T-cell (primary cell): Measurements from ENCODE around the gene STK39. TPM values are rescaled to one million over a fixed set of nuclear protein-coding genes. Genes with fewer than 3 reads are reported as not detected.

Source experiments
- ATAC-seq, 4 experiments: fragments of 200-7000 bp in 3 of 4; fragments of 150-1000 bp in 1 of 4; cut with Tn5 transposase; replicated peaks in 1 of 4; 1 replicate in 3 of 4; 2 replicates in 1 of 4; pipeline ENCODE4 v1.10.0; 2021; ENCODE audit warnings: moderate library complexity in 3 of 4, mild to moderate bottlenecking in 2 of 4, moderate number of reproducible peaks in 1 of 4
- CTCF ChIA-PET, 2 donors: fragments of 300-600 bp; sonication (Branson Sonifier 250); formaldehyde crosslinking; loops; one replicate each; lab custom pipeline; 2022; ENCODE audit warnings: antibody characterized with exemption in 2 of 2; lab: Charles Lee
- POLR2A ChIA-PET, 2 donors: fragments of 300-600 bp; sonication (Branson Sonifier 250); formaldehyde crosslinking; loops; one replicate each; lab custom pipeline; 2022; ENCODE audit warnings: antibody characterized with exemption in 2 of 2; lab: Charles Lee
- DNase-seq, 35 experiments: peaks; one replicate each; pipeline versions ENCODE4 v3.0.0 to v3.0.0-alpha.2; 2013 to 2023
- H3K27ac ChIP-seq: one replicate; pipeline ENCODE4 v1.5.1; 2013; ENCODE audit warnings: low read length
- H3K27me3 ChIP-seq, 2 experiments: replicated peaks in 1 of 2; 1 replicate in 1 of 2; 2 replicates in 1 of 2; pipeline versions ENCODE4 v1.6.1 to v1.7.0; 2013; ENCODE audit warnings: low read length in 1 of 2, mixed read lengths in 1 of 2; ENCODE audit not compliant: control insufficient read depth in 2 of 2, insufficient read depth in 2 of 2; ENCODE audit errors: extremely low read depth in 1 of 2
- H3K36me3 ChIP-seq, 2 donors: 1 replicate in 1 of 2; 2 replicates in 1 of 2; pipeline versions ENCODE4 v1.6.1 to v1.7.0; 2013; ENCODE audit warnings: low read length in 1 of 2; ENCODE audit not compliant: control insufficient read depth in 2 of 2, insufficient read depth in 1 of 2; ENCODE audit errors: extremely low read depth in 1 of 2
- H3K4me1 ChIP-seq, 2 experiments: 1 replicate in 1 of 2; 2 replicates in 1 of 2; pipeline versions ENCODE4 v1.6.1 to v1.7.0; 2013; ENCODE audit warnings: low read length in 2 of 2, mixed read lengths in 1 of 2; ENCODE audit not compliant: insufficient read depth in 2 of 2, control insufficient read depth in 1 of 2; ENCODE audit errors: extremely low read depth in 1 of 2
- H3K4me3 ChIP-seq, 2 donors: 1 replicate in 1 of 2; 2 replicates in 1 of 2; pipeline versions ENCODE4 v1.5.1 to v1.7.0; 2013; ENCODE audit warnings: mild to moderate bottlenecking in 2 of 2, low read length in 1 of 2, moderate library complexity in 1 of 2; ENCODE audit not compliant: control insufficient read depth in 1 of 2; ENCODE audit errors: extremely low read depth in 1 of 2
- H3K9me3 ChIP-seq: 2 replicates; pipeline ENCODE4 v1.7.0; 2013
- H3K27ac Mint-ChIP-seq, 2 donors: one replicate each; pipeline ENCODE4 v1.8.0; 2020 to 2021; ENCODE audit warnings: mild to moderate bottlenecking in 2 of 2, mixed read lengths in 2 of 2
- H3K27me3 Mint-ChIP-seq, 2 donors: one replicate each; pipeline ENCODE4 v1.8.0; 2021 to 2022; ENCODE audit warnings: mixed read lengths in 2 of 2
- H3K36me3 Mint-ChIP-seq: one replicate; pipeline ENCODE4 v1.8.0; 2021; ENCODE audit warnings: mixed read lengths
- H3K4me1 Mint-ChIP-seq, 3 donors: one replicate each; pipeline ENCODE4 v1.8.0; 2020 to 2022; ENCODE audit warnings: mixed read lengths in 3 of 3, mild to moderate bottlenecking in 1 of 3
- H3K4me3 Mint-ChIP-seq, 3 donors: one replicate each; pipeline ENCODE4 v1.8.0; 2020 to 2022; ENCODE audit warnings: mild to moderate bottlenecking in 3 of 3, mixed read lengths in 3 of 3, moderate library complexity in 3 of 3
- H3K9me3 Mint-ChIP-seq, 3 donors: one replicate each; pipeline ENCODE4 v1.8.0; 2020 to 2022; ENCODE audit warnings: mixed read lengths in 3 of 3
- WGBS: methylation state at CpG from one replicate; pipeline ENCODE4 v1.1.5; 2013; ENCODE audit warnings: missing lambda C conversion rate; ENCODE audit not compliant: insufficient coverage; 5-methylcytosine and 5-hydroxymethylcytosine counted together
- total RNA-seq, 35 experiments: library from RNA in 6 of 35; stranded (reverse) in 6 of 35; fragments of 120-200 nt in 1 of 35; gene quantifications; one replicate each; pipeline versions ENCODE4 v1.2.1 to v1.2.4 and lab custom pipeline; 2013 to 2026

STK39 gene
- total RNA-seq, 5 donors from 2014 or later (not counting 1 experiment from before 2014, with no cell fraction given), result 15.4 to 25.8 (median 21.0) TPM

DNA sequence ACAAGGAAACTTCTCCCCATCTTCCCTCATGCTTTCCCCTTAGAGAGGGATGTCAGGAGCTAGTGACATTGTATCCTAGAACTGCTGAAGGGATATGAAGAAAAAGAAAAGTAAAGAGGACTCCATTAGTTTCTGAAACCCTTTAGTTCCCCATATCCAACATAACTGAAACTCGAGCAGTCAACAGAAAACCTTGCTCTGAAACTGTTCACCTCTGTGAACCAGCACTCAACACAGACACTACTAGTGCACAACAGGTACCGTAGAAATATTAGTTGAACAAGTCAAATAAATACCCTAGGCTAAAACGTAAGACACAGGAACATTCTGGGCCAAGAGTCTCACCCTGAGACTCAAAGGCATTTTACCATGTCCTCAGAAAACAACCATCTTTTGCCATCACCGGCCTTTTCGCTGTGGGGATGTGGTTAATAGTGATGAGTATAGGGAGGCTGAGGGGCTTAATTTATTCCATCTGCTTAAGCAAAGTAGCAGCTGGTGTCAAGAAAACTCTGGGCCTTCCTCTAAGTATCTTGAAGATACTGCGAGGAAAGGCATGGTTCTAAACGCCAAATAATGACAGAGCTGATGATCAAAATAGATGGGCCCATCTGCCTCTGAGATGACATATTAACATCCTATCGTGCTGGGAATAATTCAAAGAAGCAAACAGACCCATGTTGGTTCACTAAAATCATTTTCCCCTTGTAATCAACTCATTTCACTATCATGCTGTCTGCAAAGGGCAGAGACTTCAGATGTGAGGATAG is 156.8 kb downstream of the STK39 start:
- Mint-ChIP-seq H3K4me3 (no peak overlapping the region), H3K27me3 (no peaks in the 10 kb centered on the region), H3K27ac (peak overlapping the region; percentile 16 to 57), H3K4me1 (peaks cover 22 to 32% (median 24%) of the 10 kb centered on the region in 3 donors), H3K9me3 (no peaks in the 10 kb centered on the region), H3K36me3 (peaks cover 29% of the 10 kb centered on the region)
- no peak overlapping the region for H3K27ac ChIP-seq
- ATAC-seq (no peak), DNase-seq (no peak)
- 94% methylated on average over 2 of the region's 8 CpGs for WGBS
- ChIA-PET POLR2A (no interaction called here), CTCF (interaction anchor here in 1 of 2 donors (1.0 kb wide), 1 partner anchor 28 kb away, joined by 3 read pairs; no protein-coding TSS in a partner anchor)
- no peaks in the 10 kb centered on the region for H3K36me3 ChIP-seq
- H3K27me3 ChIP-seq, result no peaks in the 10 kb centered on the region
- H3K9me3 ChIP-seq, result no peaks in the 10 kb centered on the region
- peaks cover 0 to 8% of the 10 kb centered on the region in 2 experiments for H3K4me1 ChIP-seq
- no peak overlapping the region for H3K4me3 ChIP-seq

DNA sequence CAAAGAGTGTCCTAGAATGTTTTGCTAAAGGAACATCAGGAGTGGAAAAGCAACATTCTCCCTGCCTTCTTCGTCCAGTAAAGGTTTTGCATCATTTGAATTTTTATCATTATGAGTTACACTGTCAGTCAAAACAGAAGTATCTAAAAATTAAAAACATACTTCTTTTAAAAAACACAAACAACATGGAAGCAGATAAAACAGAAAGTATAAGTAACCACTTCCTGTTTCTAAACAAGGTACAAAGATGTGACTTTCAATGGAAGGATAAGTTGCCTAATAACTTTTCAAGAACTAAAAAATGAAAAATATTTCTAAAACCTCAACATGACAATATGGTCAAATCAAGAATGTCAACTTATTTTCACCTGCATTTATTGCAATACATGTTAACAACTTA is 158.2 kb downstream of the STK39 start:
- ATAC-seq, result no peak
- Mint-ChIP-seq H3K36me3 (peaks cover 40% of the 10 kb centered on the region), H3K9me3 (no peaks in the 10 kb centered on the region), H3K4me1 (peaks cover 22 to 34% (median 24%) of the 10 kb centered on the region in 3 donors), H3K27ac (peak overlapping the region; percentile 75 to 78), H3K4me3 (no peak overlapping the region), H3K27me3 (no peaks in the 10 kb centered on the region)
- ChIA-PET CTCF (no interaction called here), POLR2A (no interaction called here)
- Histone ChIP-seq H3K27ac (no peak overlapping the region), H3K27me3 (no peaks in the 10 kb centered on the region), H3K36me3 (no peaks in the 10 kb centered on the region), H3K9me3 (no peaks in the 10 kb centered on the region), H3K4me3 (no peak overlapping the region), H3K4me1 (peaks cover 0 to 8% of the 10 kb centered on the region in 2 experiments)
- no peak for DNase-seq
- no CpG with 5 or more reads among the region's 1 CpG for WGBS

DNA sequence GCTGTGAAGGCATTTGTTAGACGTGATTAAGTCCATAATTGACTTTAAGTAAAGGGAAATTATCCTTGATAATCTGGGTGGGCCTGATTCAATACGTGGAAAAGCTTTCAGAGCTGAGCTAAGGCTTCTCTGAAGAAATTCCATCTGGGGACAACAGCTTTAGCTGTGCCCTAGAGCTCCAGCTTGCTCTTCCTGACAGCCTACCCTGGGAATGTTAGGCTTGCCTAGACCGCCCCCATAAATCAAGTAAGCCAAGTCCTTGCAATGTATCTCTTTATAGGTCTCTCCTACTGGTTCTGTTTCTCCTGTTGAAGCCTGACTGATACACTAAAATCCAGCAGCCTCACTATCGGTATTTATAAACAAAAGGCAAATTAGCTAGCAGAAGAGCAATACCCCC is 160.0 kb downstream of the STK39 start:
- H3K27ac ChIP-seq, result no peak overlapping the region
- H3K9me3 Mint-ChIP-seq, result peaks cover 0 to 5% (median 0%) of the 10 kb centered on the region in 3 donors
- H3K4me1 Mint-ChIP-seq, result peaks cover 22 to 34% (median 24%) of the 10 kb centered on the region in 3 donors
- CTCF ChIA-PET, result interaction anchor here (0.5 to 0.6 kb wide), 3 partner anchors 264 to 509 kb away, joined by 3 to 4 read pairs (median 3); no protein-coding TSS in a partner anchor
- no peaks in the 10 kb centered on the region for H3K36me3 ChIP-seq
- WGBS, result 92% methylated on average over 3 of the region's 4 CpGs
- H3K27me3 Mint-ChIP-seq, result no peaks in the 10 kb centered on the region
- no peak overlapping the region for H3K27ac Mint-ChIP-seq
- POLR2A ChIA-PET, result interaction anchor here (0.5 to 0.6 kb wide), 2 partner anchors 13 to 1509 kb away, joined by 3 to 4 read pairs; no protein-coding TSS in a partner anchor
- DNase-seq (no peak), ATAC-seq (no peak)
- H3K9me3 ChIP-seq, result no peaks in the 10 kb centered on the region
- H3K4me3 ChIP-seq, result no peak overlapping the region
- no peak overlapping the region for H3K4me3 Mint-ChIP-seq
- no peaks in the 10 kb centered on the region for H3K27me3 ChIP-seq
- peaks cover 0 to 8% of the 10 kb centered on the region in 2 experiments for H3K4me1 ChIP-seq
- H3K36me3 Mint-ChIP-seq, result peaks cover 50% of the 10 kb centered on the region

DNA sequence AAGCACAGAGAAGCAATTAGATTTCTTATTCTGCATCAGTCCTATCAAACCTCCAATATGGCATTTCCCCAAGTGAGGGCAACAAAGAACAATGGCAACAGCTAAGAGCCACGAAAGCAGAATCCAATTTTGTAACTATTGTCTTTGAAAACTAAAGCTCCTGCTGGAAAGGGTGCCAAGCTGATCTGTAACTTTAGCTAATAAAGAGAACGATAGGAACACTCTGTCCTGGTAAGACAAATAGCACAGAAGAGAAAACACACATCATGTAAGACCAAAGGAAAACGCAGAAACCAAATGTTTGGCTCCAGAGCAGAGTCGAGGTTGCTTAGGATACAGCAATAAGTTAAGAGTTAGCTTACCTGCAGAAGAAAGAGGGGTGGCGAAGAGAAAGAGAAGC is 160.5 kb downstream of the STK39 start:
- H3K27ac ChIP-seq, result no peak overlapping the region
- no peaks in the 10 kb centered on the region for H3K27me3 Mint-ChIP-seq
- H3K4me1 Mint-ChIP-seq, result peaks cover 22 to 34% (median 24%) of the 10 kb centered on the region in 3 donors
- H3K4me3 Mint-ChIP-seq, result no peak overlapping the region
- no peaks in the 10 kb centered on the region for H3K9me3 ChIP-seq
- H3K27ac Mint-ChIP-seq, result no peak overlapping the region
- no peak overlapping the region for H3K4me3 ChIP-seq
- CTCF ChIA-PET, result interaction anchor here in 1 of 2 donors (0.6 to 0.8 kb wide), 2 partner anchors 27 to 31 kb away, joined by 3 read pairs; no protein-coding TSS in a partner anchor
- no peak for DNase-seq
- H3K4me1 ChIP-seq, result peaks cover 0 to 8% of the 10 kb centered on the region in 2 experiments
- peaks cover 56% of the 10 kb centered on the region for H3K36me3 Mint-ChIP-seq
- no peak for ATAC-seq
- POLR2A ChIA-PET, result interaction anchor here in 1 of 2 donors (1.0 kb wide), 1 partner anchor 10 kb away, joined by 3 read pairs; no protein-coding TSS in a partner anchor
- H3K27me3 ChIP-seq, result no peaks in the 10 kb centered on the region
- H3K36me3 ChIP-seq, result no peaks in the 10 kb centered on the region
- WGBS, result 100% methylated on average over 4 of the region's 5 CpGs
- H3K9me3 Mint-ChIP-seq, result peaks cover 0 to 8% (median 0%) of the 10 kb centered on the region in 3 donors

DNA sequence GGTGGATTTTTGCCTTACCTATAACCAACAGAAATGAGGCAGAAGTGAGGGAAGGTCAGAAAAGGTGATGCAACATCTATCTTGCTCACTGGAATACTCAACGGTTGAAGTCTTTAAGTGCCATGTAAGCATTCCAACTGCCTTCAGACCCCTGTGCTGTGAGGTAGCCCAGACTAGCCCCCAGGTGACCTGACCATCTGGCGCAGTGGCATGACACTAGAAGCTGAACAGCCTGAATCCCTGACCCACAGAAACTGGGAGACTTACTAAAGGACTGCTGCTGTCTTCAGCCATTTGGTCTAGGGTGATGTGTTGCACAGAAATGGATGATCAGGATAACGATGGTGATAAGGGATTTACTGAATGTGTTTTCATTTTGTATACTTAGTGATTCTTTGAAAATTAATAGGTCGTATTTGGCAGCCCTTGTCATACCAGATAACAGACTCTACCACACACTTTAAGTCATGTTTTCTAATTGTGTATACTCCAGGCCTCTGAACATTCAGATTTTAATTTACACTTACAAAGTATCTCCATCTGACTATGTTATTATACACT is 161.5 kb downstream of the STK39 start:
- Histone ChIP-seq H3K9me3 (no peaks in the 10 kb centered on the region), H3K27ac (no peak overlapping the region), H3K36me3 (no peaks in the 10 kb centered on the region), H3K4me3 (no peak overlapping the region), H3K27me3 (no peaks in the 10 kb centered on the region), H3K4me1 (peaks cover 0 to 8% of the 10 kb centered on the region in 2 experiments)
- WGBS, result 90% methylated on average over 2 of the region's 4 CpGs
- ATAC-seq (no peak), DNase-seq (no peak)
- ChIA-PET CTCF (interaction anchor here in 1 of 2 donors (0.8 kb wide), 1 partner anchor 28 kb away, joined by 3 read pairs; no protein-coding TSS in a partner anchor), POLR2A (interaction anchor here (0.6 to 1.0 kb wide), 2 partner anchors 9 to 60 kb away, joined by 3 read pairs; no protein-coding TSS in a partner anchor)
- H3K27me3 Mint-ChIP-seq, result no peaks in the 10 kb centered on the region
- no peak overlapping the region for H3K27ac Mint-ChIP-seq
- H3K36me3 Mint-ChIP-seq, result peaks cover 57% of the 10 kb centered on the region
- H3K9me3 Mint-ChIP-seq, result peaks cover 0 to 10% (median 0%) of the 10 kb centered on the region in 3 donors
- H3K4me1 Mint-ChIP-seq, result peaks cover 22 to 30% (median 24%) of the 10 kb centered on the region in 3 donors
- no peak overlapping the region for H3K4me3 Mint-ChIP-seq

DNA sequence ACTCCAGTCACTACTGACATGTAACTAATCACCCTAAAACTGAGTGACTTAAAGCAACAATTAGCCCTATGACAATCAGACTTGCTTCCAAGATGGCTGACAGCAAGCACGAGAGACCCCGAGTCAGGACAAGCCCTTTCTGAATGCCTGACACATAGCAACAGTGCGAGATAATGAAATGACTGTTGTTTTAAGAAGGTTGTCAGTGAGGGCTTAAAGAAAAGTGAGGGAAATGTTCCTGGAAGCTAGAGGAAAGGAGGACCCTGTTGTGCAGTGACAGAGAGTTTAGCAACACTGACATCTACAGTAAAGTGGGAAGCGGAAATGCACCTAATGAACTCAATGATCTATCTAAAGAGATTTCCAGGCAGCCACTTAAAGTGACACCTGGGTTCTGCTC is 163.1 kb downstream of the STK39 start:
- Histone ChIP-seq H3K27me3 (no peaks in the 10 kb centered on the region), H3K9me3 (no peaks in the 10 kb centered on the region), H3K36me3 (no peaks in the 10 kb centered on the region), H3K4me3 (no peak overlapping the region), H3K27ac (no peak overlapping the region), H3K4me1 (peaks cover 0 to 4% of the 10 kb centered on the region in 2 experiments)
- no peaks in the 10 kb centered on the region for H3K27me3 Mint-ChIP-seq
- no peak overlapping the region for H3K4me3 Mint-ChIP-seq
- WGBS, result 100% methylated on average over 2 of the region's 4 CpGs
- DNase-seq, result no peak
- peaks cover 11 to 18% (median 11%) of the 10 kb centered on the region in 3 donors for H3K4me1 Mint-ChIP-seq
- ChIA-PET POLR2A (interaction anchor here in 1 of 2 donors (0.6 kb wide), 1 partner anchor 13 kb away, joined by 3 read pairs; no protein-coding TSS in a partner anchor), CTCF (interaction anchor here in 1 of 2 donors (1.5 kb wide), 1 partner anchor 34 kb away, joined by 3 read pairs; no protein-coding TSS in a partner anchor)
- no peak for ATAC-seq
- no peak overlapping the region for H3K27ac Mint-ChIP-seq
- peaks cover 61% of the 10 kb centered on the region for H3K36me3 Mint-ChIP-seq
- H3K9me3 Mint-ChIP-seq, result peaks cover 0 to 10% (median 0%) of the 10 kb centered on the region in 3 donors
